MM.1S (cell line): ENCODE results near the gene PARP3.
A peak's percentile ranks its signal among the peaks of the same experiment; 100 is the strongest.
"Not testable (repeated sequence)": the region's sequence is repeated elsewhere in the genome, so short reads cannot be mapped to it uniquely, and the experiment has no call there.

Source experiments
- DNase-seq: peaks from one replicate; pipeline ENCODE4 v3.0.0-alpha.2; 2015
- H2AFZ ChIP-seq: fragments of 300-600 bp; sonication (generic); 2 replicates; pipeline ENCODE4 v1.6.0; 2016; ENCODE audit warnings: antibody characterized with exemption, low read length
- H3F3A ChIP-seq: fragments of 300-600 bp; sonication (generic); 2 replicates; pipeline ENCODE4 v1.6.1; 2016; ENCODE audit warnings: mild to moderate bottlenecking, antibody characterized with exemption, low read length, moderate library complexity, mixed read lengths; ENCODE audit not compliant: insufficient read depth
- H3K27ac ChIP-seq: fragments of 300-600 bp; sonication (generic); 2 replicates; pipeline ENCODE4 v1.5.1; 2016; ENCODE audit warnings: mild to moderate bottlenecking, low read length
- H3K27me3 ChIP-seq: fragments of 300-600 bp; sonication (generic); replicated peaks from 2 replicates; pipeline ENCODE4 v1.6.0; 2016; ENCODE audit warnings: low read length; ENCODE audit not compliant: insufficient read depth
- H3K36me3 ChIP-seq: fragments of 300-600 bp; sonication (generic); replicated peaks from 2 replicates; pipeline ENCODE4 v1.6.1; 2016; ENCODE audit warnings: mild to moderate bottlenecking, low read length, mixed read lengths; ENCODE audit not compliant: insufficient read depth
- H3K4me1 ChIP-seq: fragments of 300-600 bp; sonication (generic); 2 replicates; pipeline ENCODE4 v1.6.1; 2016; ENCODE audit warnings: low read length, mixed read lengths
- H3K4me2 ChIP-seq: fragments of 300-600 bp; sonication (generic); 2 replicates; pipeline ENCODE4 v1.6.0; 2016; ENCODE audit warnings: low read depth, low read length
- H3K4me3 ChIP-seq: fragments of 300-600 bp; sonication (generic); 2 replicates; pipeline ENCODE4 v1.5.1; 2016; ENCODE audit warnings: low read length, mixed read lengths
- H3K79me2 ChIP-seq: fragments of 300-600 bp; sonication (generic); 2 replicates; pipeline ENCODE4 v1.6.1; 2016; ENCODE audit warnings: mixed run types, low read length, mixed read lengths
- H3K9ac ChIP-seq: fragments of 300-600 bp; sonication (generic); 2 replicates; pipeline ENCODE4 v1.6.1; 2016; ENCODE audit warnings: low read length, mixed read lengths
- H3K9me2 ChIP-seq: fragments of 300-600 bp; sonication (generic); replicated peaks from 2 replicates; pipeline ENCODE4 v1.6.1; 2016; ENCODE audit warnings: mild to moderate bottlenecking, low read length, mixed read lengths; ENCODE audit not compliant: insufficient read depth
- H3K9me3 ChIP-seq: fragments of 300-600 bp; sonication (generic); replicated peaks from 2 replicates; pipeline ENCODE4 v1.6.1; 2016; ENCODE audit warnings: mild to moderate bottlenecking, low read length, mixed read lengths; ENCODE audit not compliant: insufficient read depth
- H4K20me1 ChIP-seq: fragments of 300-600 bp; sonication (generic); 2 replicates; pipeline ENCODE4 v1.6.1; 2016; ENCODE audit warnings: mild to moderate bottlenecking, low read length, moderate library complexity, mixed read lengths; ENCODE audit not compliant: insufficient read depth
- EZH2 ChIP-seq: fragments of 300-600 bp; sonication (generic); optimal IDR thresholded peaks from 2 replicates; pipeline ENCODE3; 2017; ENCODE audit warnings: low read depth, mild to moderate bottlenecking, antibody characterized with exemption, low read length, mixed read lengths
- EZH2phosphoT487 ChIP-seq: fragments of 300-600 bp; sonication (generic); IDR thresholded peaks from 2 replicates; pipeline ENCODE4 v1.6.1; 2018; ENCODE audit warnings: antibody characterized with exemption, low read length
- TF ChIP-seq, protein P1 (sequence below): fragments of 300-600 bp; sonication (generic); IDR thresholded peaks from 2 replicates; pipeline ENCODE4 v1.5.1; 2016; ENCODE audit warnings: antibody characterized with exemption, low read length, mixed read lengths

The PARP3 gene

DNA sequence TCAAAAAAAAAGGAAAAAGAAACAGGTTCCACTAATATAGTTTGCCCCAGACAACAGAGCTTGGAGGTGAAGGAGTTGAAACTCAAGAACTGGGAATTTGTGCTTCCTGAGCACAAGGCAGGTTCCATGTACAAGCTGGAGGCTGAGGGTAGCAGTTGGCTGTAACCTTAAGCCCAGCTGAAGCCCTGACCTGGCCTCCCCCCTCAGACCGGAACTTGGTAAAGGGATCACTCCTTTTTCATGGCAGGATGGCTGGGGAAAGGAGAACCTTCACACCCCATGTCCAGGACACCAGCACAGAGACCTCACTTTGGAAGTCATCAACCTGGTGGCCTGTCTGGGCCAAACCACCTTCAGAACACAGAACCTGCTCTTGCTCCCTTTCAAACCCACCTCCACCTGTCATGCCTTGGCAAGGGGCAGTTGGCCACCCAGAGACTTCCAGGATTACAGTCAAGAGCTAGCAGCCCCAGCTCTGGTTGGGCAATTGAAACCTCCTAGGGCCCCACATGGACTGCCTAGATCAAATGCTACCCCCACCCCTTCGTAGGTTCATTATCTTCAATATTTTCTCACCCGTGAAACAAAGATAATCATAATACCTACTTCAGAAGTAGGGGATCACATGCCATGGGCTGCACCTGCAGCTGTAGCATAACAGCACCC is 50.0 kb downstream of the PARP3 start:
- Histone ChIP-seq H2AFZ (no peak overlapping the region), H3K4me2 (no peak overlapping the region), H4K20me1 (no peaks in the 10 kb centered on the region), H3K79me2 (peaks cover 30% of the 10 kb centered on the region), H3K9me2 (no peaks in the 10 kb centered on the region), H3K27me3 (no peaks in the 10 kb centered on the region), H3F3A (peaks cover 37% of the 10 kb centered on the region), H3K27ac (no peak overlapping the region), H3K9me3 (no peaks in the 10 kb centered on the region), H3K36me3 (peaks cover 10% of the 10 kb centered on the region; the same call in 1 of the 2 replicates), H3K4me1 (peaks cover 8% of the 10 kb centered on the region), H3K4me3 (no peak overlapping the region), H3K9ac (no peak overlapping the region)
- no peak for TF ChIP-seq EZH2
- TF ChIP-seq, protein P1, sequence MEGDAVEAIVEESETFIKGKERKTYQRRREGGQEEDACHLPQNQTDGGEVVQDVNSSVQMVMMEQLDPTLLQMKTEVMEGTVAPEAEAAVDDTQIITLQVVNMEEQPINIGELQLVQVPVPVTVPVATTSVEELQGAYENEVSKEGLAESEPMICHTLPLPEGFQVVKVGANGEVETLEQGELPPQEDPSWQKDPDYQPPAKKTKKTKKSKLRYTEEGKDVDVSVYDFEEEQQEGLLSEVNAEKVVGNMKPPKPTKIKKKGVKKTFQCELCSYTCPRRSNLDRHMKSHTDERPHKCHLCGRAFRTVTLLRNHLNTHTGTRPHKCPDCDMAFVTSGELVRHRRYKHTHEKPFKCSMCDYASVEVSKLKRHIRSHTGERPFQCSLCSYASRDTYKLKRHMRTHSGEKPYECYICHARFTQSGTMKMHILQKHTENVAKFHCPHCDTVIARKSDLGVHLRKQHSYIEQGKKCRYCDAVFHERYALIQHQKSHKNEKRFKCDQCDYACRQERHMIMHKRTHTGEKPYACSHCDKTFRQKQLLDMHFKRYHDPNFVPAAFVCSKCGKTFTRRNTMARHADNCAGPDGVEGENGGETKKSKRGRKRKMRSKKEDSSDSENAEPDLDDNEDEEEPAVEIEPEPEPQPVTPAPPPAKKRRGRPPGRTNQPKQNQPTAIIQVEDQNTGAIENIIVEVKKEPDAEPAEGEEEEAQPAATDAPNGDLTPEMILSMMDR, result no peak
- no peak for TF ChIP-seq EZH2phosphoT487
- no peak for DNase-seq

DNA sequence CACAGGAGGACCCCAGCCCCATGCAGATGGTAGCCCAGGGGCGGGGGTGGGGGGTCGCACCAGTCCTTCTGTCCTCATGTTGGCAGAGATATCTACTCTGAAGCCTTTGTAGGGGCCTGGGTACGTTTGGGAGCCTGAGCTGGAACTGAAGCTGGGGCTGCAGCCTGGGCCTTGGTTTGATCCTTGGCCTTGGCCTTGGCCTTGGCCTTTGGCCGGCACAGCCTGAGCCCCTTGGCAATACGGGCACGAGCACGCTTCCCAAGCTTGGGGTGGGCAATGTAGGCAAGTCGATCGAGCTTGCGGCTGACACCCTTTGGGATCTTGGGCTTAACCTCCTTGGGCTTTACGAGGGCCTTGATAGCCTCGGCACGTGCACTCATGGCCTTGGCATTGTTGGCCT is 51.5 kb downstream of the PARP3 start:
- DNase-seq, H4K20me1 ChIP-seq, H3K36me3 ChIP-seq, H3K27ac ChIP-seq, H3K27me3 ChIP-seq, H2AFZ ChIP-seq, H3K4me2 ChIP-seq, H3K4me1 ChIP-seq, H3K9me2 ChIP-seq, H3K4me3 ChIP-seq, H3K9me3 ChIP-seq, H3K9ac ChIP-seq: not testable (repeated sequence)
- peaks cover 30% of the 10 kb centered on the region for H3K79me2 ChIP-seq
- H3F3A ChIP-seq, result peaks cover 37% of the 10 kb centered on the region

DNA sequence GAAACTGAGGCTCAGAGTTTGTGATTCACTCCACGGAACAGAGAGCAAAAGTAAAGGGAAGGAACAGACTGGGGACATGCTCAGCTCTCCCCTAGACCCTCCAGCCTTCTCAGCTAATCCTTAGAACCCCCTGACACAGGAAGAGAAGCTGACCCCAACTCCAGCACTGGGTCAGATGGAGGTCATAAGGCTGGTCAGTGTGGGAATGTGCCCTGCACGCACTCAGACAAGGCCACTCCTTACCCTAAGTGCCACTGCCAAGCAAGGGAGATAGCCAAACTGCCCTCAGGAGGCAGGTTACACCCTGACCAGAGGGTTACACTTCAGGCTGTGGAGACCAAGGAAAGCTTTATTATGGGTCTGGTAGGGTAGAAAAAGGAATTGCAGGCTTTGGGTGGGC is 52.4 kb downstream of the PARP3 start:
- no peak overlapping the region; the same call in 1 of the 2 replicates for H3K27ac ChIP-seq
- peak overlapping the region; percentile 97 for H3K4me2 ChIP-seq
- TF ChIP-seq EZH2 (no peak), EZH2phosphoT487 (no peak)
- TF ChIP-seq, protein P1, result no peak
- H3K4me3 ChIP-seq, result peak overlapping the region; percentile 94
- H3K4me1 ChIP-seq, result peaks cover 8% of the 10 kb centered on the region
- H3K79me2 ChIP-seq, result peaks cover 30% of the 10 kb centered on the region
- peaks cover 6% of the 10 kb centered on the region; the same call in 1 of the 2 replicates for H3K27me3 ChIP-seq
- no peaks in the 10 kb centered on the region for H3K9me2 ChIP-seq
- peaks cover 30% of the 10 kb centered on the region for H3F3A ChIP-seq
- no peaks in the 10 kb centered on the region for H3K9me3 ChIP-seq
- H3K36me3 ChIP-seq, result peaks cover 10% of the 10 kb centered on the region; the same call in 1 of the 2 replicates
- DNase-seq, result no peak
- no peaks in the 10 kb centered on the region for H4K20me1 ChIP-seq
- peak overlapping the region; percentile 95 for H3K9ac ChIP-seq
- H2AFZ ChIP-seq, result no peak overlapping the region
